GM21529 (cell line): ENCODE data around the gene RPL34.
"Not testable (repeated sequence)": the region's sequence is repeated elsewhere in the genome, so short reads cannot be mapped to it uniquely, and the experiment has no call there.

Experiments
- ATAC-seq: cut with Tn5 transposase; IDR thresholded peaks from one replicate; pipeline ENCODE4 v1.9.1; 2021; ENCODE audit not compliant: unreplicated experiment

The RPL34 gene

DNA sequence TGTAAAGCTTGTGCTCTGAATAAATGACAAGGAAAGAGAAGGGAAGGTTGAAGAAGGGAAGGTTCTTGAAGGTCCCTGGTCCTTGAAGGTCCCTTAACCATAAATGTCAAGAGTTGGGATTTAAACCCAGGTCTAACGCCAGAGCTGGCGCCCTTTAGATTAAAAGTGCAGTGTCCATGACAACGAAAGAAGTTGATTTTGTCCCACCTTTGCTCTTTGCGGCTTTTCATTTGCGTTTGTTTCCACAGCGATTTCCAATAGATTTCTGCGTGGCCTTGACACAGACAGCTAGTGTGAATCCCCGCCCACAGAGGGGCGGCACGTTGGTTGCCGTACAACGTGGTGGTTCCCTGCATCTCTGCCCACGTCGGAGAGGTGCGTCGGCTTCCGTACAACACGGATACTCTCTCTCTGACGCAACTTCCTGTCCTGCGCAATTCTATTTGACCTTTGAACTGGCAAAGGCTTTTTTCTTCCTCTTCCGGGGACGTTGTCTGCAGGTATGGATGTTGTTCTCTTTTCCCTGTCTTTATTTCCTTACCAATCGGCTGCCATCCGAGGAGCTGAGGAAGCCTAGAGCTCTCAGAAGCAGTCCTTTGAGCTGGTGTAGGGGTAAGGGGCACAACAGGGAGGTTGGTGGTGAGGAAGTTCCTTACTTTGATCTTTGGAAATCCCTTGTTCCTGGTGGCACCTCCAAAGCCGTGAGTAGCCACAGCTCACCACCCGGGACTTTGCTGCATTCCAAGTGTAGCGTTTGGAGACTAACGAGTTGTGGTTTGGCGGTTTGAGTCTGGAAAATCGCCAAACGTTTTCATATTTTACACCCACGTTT is at the start of gene RPL34:
Gene RPL34, plus strand, starts transcription at position 476 of the 832 bp plus-strand sequence. CDS start 1,384 bp downstream, outside the sequence.
- peak; percentile 100 for ATAC-seq

DNA sequence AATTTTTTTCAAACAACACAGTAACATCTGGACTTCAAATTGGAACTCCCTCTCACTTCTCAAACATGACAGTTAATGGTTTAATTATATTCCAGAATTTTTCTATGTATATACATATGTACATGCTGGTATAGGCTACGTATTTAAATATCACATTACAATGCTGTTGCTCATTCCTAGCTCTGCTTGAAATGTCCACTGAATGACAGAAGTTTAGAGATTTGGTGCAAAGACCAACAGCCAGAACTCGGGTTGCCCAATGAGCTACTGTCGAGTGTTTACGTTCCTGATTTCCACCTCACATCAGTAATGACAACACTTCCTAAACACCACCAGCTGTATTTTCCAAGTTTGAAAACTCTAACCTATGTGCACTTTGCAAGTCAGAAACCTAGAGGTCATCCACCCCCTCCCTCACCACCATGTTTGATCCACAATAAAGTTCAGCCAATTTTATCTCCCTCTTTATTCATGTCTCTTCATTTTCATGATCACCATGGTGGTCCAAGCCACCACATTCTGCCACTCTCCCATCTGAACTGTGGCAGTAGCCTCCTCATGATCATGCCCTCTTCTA is 49.3 kb upstream of the RPL34 start:
- no peak for ATAC-seq

DNA sequence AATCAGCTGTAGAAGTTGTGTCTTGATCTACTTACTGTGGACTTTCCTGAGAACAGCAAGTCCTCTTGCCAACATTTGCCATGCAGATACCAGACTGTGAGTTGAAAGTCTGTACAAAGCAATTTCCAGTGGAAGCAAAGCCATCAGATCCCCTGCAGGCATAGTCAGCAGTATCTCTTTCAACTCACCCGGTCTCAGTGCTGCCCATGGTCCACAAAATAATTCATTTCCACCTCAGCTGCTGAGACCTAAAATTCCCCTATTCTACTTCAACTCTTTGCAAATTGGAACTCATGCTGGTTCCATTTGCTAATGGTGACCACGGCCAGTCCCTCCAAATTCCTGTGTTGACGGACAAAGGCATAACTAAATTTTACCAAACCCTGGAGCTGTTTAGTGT is 46.0 kb upstream of the RPL34 start:
- no peak for ATAC-seq

DNA sequence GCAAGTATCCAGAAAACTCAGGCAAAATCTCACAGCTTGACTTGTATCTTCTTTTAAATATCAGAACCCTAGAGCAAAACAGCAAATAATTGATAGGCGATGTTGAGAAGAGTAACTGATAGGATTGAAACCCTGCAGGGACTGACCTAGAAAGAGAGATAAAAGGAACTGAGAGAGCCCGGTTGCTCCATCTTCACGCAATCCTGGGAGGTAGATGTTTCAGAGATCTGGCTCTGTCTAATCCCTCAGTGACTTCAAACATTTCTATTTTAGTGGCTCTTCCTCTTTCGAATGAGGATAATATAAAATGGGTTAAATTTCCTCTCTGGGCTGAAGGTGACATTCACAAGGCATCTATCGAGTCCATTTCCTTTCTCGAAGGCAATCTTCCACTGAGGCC is 39.3 kb upstream of the RPL34 start:
- ATAC-seq, result no peak

DNA sequence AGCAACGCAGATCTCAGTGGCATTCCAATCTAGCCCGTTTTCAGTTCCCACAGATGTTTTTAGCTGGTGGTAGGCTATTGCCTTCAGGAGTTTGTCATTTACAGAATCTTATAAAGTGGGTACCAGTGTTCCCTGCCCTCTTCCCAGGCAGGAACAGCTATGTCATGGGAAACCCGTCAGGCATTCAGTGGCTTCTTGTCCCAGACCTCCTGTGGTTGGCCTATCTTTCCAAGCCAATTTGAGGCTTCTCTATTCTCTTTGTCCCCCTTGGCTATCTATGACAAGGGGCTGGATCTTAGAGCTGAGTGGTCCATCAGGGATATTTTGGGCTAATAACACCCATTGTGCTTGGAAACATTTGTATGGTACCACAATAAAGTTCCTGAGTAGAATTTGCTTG is 33.6 kb upstream of the RPL34 start:
- ATAC-seq, result no peak

DNA sequence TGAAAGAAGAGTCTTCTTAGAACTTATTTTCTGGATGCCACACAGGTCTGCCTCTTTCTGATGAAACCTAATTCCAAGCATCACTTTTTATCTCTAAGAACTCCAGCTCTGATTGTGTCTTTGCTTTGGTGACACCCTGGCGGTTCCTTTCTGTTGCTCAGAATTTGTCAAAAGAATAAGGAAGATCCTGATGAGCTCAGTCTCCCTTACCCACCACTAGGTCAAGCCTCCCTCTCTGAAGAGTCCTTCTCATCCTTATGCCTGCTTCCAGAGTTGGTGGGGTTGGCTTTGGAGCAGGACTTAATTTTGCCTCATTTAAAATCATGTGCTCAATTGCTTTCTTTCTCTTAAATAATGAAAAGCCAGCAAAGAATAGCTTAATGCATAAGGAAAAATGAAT is 31.5 kb upstream of the RPL34 start:
- no peak for ATAC-seq

DNA sequence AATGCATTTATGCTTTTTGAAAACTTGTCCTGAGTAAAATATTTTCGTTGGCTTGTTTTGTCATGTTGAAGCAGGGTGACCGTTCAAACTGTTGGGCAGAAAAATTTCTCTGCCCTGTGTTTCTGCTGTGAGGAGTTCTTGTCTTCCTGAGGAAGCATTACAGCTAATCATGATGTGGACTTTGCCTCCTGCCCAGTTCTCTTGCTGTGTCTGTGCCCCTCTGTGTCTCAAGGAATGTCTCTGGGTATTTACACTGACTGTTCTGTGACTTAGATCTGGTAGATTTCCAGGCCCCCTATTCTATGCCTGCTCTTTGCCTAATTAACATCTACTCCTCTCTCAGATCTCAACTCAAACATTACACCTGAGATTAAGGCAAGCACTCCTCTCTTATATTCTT is 30.4 kb upstream of the RPL34 start:
- ATAC-seq, result no peak

DNA sequence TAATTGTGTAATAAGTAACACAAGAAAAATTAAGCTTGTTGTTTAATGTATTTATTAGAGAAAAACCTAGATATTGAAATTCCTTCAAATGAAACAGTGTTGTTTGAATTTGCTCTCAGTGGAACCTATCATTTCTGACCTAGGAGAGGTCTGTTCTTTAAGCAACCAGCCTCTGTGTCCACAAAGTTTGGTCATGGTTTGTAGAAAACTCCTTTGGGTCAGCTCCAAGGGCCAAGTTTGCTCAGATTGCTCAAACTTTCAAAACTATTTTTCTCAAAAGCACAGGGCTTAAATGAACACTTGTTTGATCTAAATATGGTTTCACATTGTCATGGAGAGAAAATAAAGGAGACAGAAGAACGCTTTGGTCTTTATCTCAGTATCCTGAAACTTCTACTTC is 29.6 kb upstream of the RPL34 start:
- ATAC-seq, result no peak

DNA sequence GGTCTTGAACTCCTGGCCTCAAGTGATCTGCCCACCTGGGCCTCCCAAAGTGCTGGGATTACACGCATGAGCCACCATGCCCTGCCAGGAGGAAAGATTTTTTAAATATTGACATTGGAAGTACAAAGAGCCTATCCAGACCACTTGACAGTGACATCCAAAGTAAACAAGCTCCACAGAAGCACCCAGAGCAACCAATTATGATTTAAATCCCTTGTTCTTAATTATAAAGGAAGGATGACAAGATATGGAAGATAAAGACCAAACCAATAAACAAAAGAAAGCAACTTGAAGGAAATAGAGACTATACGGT is 27.7 kb upstream of the RPL34 start:
- ATAC-seq, result no peak

DNA sequence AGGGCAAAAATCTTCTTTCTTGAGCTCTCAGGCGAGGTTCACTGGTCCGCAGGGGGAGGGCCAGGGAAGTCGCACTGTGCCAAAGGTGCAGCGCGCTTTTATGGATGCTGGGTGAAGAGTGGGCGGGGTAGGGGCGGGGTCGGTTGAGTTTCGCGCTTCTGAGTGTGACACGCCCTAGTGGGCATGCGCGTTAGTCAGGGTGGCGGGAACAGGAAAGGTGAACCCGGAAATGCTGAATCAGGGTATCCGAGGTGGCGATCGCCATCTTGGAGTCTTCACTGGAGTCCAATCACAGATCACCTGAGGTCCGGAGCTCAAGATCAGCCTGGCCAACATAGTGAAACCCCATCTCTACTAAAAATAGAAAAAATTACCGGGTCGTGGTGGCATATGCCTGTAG is 26.1 kb upstream of the RPL34 start:
- ATAC-seq, result not testable (repeated sequence)

DNA sequence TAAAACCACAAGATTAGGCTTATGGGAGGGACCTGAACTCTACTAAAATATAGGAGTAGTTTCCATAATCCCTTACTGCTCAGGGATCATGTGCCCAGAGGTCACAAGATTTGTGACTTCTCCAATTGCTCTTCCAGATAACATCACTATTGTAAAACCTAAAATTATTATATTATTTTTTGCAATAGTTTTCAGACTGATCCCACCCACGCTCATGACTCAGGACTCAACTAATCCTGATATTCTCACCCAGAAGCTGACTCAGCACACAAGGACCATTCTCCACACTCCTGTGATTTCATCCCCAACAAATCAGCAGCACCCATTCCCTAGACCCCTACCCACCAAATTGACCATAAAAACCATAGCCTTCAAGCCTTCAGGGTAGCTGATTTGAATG is 24.0 kb upstream of the RPL34 start:
- ATAC-seq, result no peak

DNA sequence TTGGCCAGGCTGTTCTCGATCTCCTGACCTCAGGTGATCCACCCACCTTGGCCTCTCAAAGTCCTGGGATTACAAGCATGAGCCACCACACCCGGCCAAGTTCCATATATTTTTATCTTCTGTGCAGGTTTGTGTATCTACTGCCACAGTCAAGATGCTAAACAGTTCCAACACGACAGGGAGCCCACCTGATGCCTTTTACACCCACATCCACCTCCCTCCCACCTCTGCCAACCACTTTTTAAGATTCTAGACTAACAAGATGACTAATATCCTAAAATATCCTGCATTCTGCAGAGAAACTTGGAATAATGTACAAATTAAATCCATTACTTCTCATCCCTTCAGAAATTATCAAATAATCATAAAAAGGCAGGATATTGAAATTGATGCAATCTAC is 19.3 kb upstream of the RPL34 start:
- ATAC-seq, result no peak

DNA sequence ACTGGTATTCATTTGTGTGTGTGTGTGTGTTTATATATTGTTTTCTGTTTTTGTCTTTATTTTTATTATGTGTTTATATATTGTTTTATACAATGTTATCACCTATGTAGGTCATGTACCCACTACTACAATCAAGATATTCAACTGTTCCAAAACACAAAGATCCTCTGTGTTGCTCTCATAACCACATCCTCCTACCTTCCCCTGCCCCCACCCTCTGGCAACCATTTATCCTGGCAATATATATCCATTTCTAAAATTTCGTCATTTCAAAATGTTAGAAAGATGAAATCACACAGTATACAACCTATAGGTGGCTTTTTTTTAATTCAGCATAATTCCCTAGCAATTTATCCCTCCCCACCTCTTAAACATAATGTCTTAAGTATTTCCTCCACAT is 18.8 kb upstream of the RPL34 start:
- ATAC-seq, result no peak

DNA sequence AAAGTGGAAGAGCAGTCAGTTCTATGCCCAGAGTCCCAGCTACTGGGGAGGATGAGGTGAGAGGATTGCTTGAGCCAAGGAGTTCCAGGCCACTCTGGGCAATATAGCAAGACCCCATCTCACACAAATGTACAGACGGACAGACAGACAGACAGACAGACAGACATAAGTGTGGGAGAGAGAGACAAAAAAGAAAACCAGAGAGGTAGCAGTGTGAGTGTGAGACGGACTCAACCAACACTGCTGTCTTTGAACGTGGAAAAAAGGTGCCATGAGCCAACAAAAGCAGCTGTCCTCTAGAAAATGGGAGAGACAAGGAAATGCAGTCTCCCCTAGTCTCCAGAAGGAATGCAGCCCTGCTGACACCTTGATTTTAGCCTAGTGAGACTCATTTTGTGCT is 18.2 kb upstream of the RPL34 start:
- ATAC-seq, result no peak

DNA sequence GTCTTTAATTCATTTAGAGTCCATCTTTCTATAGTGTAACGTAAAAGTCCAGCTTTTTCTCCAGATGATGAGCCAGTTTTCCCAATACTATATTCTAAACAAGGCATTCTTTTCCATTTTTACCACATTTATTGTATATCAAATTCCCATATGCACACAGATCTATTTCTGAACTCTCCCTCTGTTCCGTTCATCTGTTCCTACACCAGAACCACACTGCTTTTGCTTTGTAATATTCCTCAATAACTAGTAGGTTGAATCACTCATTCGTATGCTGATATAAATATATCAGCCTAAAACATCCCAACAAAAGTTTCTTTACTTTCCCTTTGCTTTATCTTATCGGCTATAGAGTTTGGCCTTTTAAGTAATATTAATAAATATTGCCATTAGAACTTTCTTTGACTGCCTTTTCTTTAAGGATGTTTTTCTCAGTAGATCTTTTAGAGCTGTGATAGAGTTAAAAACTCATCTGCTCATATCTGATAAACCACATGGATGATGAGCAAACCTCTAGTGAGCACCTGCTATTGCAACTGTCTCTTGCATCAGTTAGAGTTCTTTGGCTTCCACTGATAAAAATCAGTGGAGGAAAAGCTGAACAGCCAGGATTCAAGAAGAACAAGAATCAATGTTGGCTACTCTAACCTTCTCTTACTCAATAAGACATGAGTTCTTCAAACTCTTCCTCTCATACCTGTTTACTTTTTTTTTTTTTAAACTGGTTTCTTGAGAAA is 13.1 kb upstream of the RPL34 start:
- ATAC-seq, result no peak

DNA sequence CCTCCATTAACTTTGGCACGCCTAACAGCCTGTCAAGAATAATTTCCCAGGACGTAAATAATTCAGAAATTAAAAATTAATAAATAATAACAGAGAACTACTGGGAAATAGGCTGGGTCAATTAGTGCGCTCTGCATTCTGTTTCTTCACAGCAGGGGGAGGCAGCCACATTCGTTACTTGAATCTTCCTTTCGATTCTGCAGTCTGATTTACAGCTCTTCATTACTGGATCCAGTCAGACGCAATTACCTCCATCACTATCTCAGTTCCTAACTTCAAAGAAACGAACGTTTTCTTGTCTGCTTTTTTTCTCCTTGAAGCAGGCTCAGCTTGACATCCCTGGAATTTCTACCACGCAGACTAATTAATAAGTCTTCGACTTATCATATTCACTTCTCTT is 9.0 kb upstream of the RPL34 start:
- ATAC-seq, result no peak

DNA sequence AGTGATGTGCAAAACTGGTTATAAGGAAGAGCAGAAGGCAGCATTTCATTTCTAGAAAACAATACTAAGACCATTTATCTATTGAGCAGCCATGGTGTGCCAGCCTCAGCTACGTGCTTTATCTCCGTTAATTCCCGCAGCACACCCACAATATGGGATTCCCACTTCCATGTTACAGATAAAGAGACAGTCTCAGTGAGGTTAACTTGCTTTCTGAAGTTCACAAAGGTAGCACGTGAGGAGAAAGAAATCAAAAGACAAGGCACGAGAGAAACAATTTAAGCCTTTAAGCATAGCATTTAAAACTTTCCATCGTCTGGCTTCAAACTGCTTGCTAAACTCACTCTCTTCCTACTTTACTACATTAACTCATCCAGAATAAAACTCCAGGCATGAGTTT is 8.0 kb upstream of the RPL34 start:
- ATAC-seq, result no peak

DNA sequence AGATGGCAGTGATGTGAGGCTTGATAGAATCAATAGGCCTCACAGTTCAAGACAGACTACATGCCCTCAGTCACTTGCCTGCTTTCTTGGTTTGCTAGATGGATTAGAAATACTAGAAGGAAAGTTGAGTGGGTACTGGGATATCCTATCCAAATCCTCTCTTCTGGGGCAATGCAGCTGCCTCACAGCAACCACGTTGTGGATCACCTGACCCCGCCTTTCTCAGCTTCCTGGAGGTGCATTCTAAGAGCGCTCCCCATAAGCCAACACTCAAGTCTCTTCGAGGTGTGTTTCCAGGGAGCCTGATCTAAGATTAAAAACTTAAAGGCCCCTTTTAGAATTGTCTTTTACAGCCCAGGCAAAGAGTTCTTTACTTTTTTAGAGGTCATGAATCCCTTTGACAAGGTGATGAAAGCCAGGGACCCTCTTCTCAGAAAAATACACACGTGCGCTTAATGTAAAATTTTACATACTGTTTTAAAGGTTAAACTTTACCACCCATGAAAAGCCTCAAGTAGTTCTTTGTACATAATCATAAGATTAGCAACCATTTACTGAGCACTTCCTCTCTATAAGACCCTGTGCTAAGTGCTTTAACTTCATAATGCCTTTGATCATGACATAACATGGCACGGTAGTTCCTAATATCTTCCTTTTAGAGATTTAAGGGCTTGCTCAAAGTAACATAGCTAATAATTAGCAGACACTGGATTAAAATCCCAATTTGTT is 840 bp upstream of the RPL34 start:
- ATAC-seq, result peak; percentile 9

DNA sequence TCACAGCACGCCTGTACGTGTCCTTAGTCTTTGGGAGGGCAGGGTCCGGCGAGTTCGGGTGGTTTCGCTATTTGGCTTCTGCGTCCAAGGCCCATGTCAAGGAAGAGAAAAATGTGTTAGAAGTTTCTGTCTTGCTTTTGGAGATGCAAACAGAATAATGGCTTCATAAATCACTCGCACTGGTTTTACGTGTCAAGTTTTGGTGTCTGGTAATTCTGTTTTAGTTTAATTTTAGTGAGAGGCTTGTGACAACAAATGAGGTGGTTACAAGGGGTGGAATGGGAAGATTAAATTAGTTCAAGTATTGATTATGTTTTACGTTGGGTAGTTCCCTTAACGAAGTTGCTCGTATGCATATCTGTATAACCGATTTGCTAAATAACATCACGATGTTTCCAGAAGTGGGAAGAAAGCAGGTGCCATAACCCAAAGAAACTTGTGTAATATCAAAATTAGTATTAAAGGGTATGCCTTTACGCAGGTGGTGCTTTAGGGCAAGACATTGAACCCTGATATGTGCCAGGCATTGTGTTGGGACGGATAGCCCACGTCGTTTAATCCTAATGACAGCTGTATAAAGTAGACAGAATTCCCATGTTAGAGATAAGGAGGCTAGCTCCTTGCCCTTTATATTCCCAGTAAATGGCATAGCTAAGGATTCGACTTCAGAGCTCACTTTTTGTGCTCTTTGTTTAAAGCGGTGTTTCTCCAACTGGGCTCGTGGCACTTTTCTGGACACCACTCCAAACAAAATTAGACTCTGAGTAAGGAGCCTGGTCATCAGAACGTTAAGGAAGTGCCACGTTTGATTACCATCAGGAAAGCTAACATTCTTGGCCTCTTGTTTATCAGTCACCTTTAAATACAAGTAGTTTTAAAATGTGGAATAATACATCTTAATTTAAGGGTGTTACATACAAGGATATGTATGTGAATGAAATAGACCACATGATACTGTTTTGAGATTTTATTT is 843 bp downstream of the RPL34 start:
- no peak for ATAC-seq

DNA sequence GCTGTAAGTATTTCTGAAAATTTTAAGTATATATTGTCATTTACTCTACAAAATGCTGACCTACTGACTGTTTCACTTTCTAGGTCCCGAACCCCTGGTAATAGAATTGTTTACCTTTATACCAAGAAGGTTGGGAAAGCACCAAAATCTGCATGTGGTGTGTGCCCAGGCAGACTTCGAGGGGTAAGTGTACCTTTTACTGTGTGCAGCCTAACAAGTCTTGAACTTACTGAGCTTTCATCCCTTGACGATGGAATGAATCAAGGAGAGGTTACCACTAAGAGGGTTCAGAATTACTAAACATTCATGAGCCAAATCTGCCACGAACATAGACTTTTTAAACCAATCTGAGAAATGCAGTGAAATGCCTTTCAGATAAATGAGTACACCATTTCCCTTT is 1.6 kb downstream of the RPL34 start:
- no peak for ATAC-seq

DNA sequence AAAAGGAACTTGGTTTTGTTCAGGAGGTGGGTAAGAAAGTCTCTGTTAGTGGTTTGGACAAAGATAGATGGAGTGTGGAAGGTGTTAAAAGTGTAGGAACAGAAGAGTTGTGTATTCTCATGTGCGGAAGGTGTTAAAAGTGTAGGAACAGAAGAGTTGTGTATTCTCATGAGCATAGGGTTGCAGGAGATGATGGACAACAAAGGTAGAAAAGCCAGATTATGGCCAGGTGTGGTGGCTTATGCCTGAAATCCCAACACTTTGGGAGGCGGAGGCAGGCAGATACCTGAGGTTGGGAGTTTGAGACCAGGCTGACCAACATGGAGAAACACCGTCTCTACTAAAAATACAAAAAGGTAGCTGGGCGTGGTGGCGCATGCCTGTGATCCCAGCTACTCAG is 2.5 kb downstream of the RPL34 start:
- no peak for ATAC-seq
